GM10266 (cell line): ENCODE results near the gene BTBD6.

Experiments
- DNase-seq: peaks from one replicate; pipeline ENCODE4 v3.0.0; 2012; ENCODE audit errors: extremely low spot score
- TF ChIP-seq, protein P1 (sequence below): IDR thresholded peaks from 2 replicates; pipeline ENCODE4 v1.5.1; 2012; ENCODE audit warnings: mild to moderate bottlenecking, low read depth; ENCODE audit not compliant: control insufficient read depth, insufficient read depth; ENCODE audit errors: missing control alignments

BTBD6 gene

GRCh38 chr14:105228562-105228961 is 19.8 kb upstream of the BTBD6 start:
- TF ChIP-seq, protein P1, sequence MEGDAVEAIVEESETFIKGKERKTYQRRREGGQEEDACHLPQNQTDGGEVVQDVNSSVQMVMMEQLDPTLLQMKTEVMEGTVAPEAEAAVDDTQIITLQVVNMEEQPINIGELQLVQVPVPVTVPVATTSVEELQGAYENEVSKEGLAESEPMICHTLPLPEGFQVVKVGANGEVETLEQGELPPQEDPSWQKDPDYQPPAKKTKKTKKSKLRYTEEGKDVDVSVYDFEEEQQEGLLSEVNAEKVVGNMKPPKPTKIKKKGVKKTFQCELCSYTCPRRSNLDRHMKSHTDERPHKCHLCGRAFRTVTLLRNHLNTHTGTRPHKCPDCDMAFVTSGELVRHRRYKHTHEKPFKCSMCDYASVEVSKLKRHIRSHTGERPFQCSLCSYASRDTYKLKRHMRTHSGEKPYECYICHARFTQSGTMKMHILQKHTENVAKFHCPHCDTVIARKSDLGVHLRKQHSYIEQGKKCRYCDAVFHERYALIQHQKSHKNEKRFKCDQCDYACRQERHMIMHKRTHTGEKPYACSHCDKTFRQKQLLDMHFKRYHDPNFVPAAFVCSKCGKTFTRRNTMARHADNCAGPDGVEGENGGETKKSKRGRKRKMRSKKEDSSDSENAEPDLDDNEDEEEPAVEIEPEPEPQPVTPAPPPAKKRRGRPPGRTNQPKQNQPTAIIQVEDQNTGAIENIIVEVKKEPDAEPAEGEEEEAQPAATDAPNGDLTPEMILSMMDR: no peak
- no peak for DNase-seq

DNA sequence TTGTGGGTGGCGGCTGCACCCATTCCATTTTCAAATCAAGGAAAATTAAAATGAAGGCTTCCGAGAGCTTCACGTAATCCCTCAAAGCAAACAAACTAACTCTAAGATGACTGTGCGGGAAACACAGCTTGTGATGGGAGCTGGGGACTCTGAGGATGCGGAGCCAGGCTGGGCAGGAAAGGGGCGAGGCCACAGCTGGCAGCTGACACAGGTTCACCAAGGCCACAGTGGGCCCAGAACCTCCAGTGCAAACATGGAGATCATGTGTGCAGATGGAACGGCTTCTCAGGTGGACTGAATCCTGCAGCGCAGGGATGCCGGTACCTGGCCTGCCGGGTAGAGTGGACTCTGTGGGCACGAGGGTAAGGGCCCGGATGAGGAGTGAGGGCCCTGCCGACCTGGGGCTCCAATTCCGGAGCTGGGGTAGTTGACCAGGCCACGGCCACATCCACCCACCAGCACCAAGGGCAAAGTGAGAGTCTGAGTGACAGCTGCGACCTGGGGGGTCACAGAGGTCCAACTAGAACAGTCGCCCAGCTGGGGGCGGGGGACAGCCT is 19.2 kb upstream of the BTBD6 start:
- no peak for DNase-seq

GRCh38 chr14:105240811-105241576 is 7.3 kb upstream of the BTBD6 start:
- TF ChIP-seq, protein P1: no peak
- DNase-seq: no peak

More for the DNA sequence above, 19.2 kb upstream of the BTBD6 start:
- TF ChIP-seq, protein P1: no peak

DNA sequence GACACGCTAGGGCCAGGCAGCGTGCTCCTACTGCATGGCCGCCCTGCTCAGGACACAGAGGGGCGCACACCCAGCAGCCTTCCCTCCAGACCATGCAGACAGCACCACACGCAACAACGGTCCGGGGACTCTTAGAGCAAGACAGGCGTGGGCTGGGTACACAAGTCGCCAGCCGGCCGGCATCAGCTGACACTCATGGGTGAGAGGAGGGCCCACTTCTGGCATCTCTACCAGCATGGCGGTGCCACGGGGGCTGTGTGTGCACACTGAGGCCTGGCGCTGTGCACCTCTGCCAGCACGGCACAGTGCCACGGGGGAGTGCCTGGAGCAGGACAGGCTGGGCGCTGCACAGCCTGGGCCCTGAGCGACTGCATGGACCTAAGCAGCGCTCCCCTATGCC is 6.7 kb upstream of the BTBD6 start:
- no peak for DNase-seq
- TF ChIP-seq, protein P1: no peak

GRCh38 chr14:105244334-105244733 is 4.0 kb upstream of the BTBD6 start:
- TF ChIP-seq, protein P1: no peak
- DNase-seq: no peak

DNA sequence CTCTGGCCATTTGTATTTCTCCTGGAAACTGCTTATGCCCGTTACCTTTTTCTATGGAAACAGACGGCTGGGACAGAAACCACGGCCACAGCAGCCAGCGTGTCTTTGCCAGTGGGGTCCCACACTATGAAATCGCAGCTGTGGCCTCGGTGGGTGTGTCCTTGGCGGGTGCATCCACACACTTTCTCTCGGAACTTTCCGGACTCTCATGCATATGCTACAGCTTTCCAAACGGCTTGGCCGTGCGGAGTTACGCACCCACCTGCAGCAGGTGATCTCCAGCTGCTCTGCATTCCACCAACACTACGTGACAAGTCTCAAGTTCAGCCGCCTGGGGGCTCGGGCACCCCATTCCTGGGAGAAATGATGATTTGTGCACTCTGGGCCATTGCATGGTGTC is 1.3 kb upstream of the BTBD6 start:
- DNase-seq: no peak
- TF ChIP-seq, protein P1: no peak

DNA sequence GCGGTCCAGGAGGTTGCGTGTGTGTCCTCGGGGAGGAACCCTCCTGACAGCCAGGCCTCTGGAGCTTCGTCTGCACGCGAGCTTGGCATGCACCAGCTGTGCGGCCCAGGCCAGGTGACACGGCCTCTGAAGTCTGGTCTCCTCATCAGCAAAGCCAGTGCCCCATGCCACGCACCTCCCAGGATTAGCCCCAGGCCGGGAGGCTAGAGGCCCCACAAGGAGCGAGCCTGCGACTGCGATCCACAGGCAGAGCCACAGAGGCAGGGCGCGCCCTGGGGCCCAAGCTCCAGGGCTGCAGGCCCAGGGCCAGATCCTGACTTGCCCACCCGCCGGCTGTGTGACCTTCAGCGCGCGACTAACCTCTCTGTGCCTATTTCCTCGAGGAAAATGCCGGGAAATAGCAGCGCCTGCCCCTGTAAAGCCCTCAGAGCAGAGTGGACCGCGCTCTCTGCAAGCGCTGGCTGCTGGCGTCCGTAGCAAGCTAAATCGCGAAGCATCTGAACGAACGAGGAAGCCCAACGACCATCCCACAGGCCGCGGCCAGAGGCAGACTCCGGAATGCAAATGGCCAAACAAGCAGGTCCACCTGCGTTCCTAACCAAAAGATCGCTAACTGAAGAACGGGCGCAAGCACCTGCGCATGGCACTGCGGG is 492 bp upstream of the BTBD6 start:
- TF ChIP-seq, protein P1: no peak
- no peak for DNase-seq
